HepG2 (cell line): Measurements from ENCODE around the gene ERFL. TPM values are rescaled to one million over a fixed set of nuclear protein-coding genes. Genes with fewer than 3 reads are reported as not detected.

Source experiments
- ASH2L ChIP-seq: fragments of 300-600, 200-600 bp; sonication (generic); IDR thresholded peaks from 2 replicates; pipeline ENCODE4 v1.7.0; 2017; ENCODE audit warnings: low read depth, mild to moderate bottlenecking, moderate library complexity, mixed read lengths, low read length; ENCODE audit not compliant: insufficient read length
- CBX5 ChIP-seq: sonication (generic); formaldehyde crosslinking; IDR thresholded peaks from 2 replicates; pipeline ENCODE4 v1.4.0; 2020; ENCODE audit warnings: missing genetic modification reagents, borderline replicate concordance
- JUND ChIP-seq: sonication (generic); formaldehyde crosslinking; IDR thresholded peaks from 2 replicates; pipeline ENCODE4 v1.8.0; 2022; ENCODE audit warnings: mild to moderate bottlenecking, missing genetic modification reagents
- KDM1A ChIP-seq: IDR thresholded peaks from 2 replicates; pipeline ENCODE4 v1.6.1; 2016; ENCODE audit warnings: missing compliant biosample characterization
- MAZ ChIP-seq, 2 experiments: sonication (generic) in 1 of 2; formaldehyde crosslinking in 1 of 2; IDR thresholded peaks; 2 replicates each; pipeline versions ENCODE4 v1.5.0 to v1.6.1; 2012 to 2020; ENCODE audit warnings: low read depth in 2 of 2, mild to moderate bottlenecking in 2 of 2, borderline replicate concordance in 1 of 2, improper control_type of control experiment in 1 of 2, low read length in 1 of 2, missing genetic modification reagents in 1 of 2, moderate library complexity in 1 of 2
- MTF2 ChIP-seq: sonication (generic); formaldehyde crosslinking; IDR thresholded peaks from 2 replicates; pipeline ENCODE4 v1.5.0; 2020; ENCODE audit warnings: missing genetic modification reagents, borderline replicate concordance
- NONO ChIP-seq, 2 experiments: fragments of 450-650 bp in 1 of 2; sonication (generic) in 1 of 2; formaldehyde crosslinking in 1 of 2; IDR thresholded peaks in 1 of 2; conservative IDR thresholded peaks in 1 of 2; 2 replicates each; pipeline versions ENCODE4 v1.6.1 to v1.8.0; 2017 to 2022; ENCODE audit warnings: mild to moderate bottlenecking in 1 of 2, missing genetic modification reagents in 1 of 2, moderate library complexity in 1 of 2
- PRPF4 ChIP-seq: fragments of 200-400 bp; formaldehyde crosslinking; IDR thresholded peaks from 2 replicates; pipeline ENCODE4 v1.6.1; 2016; ENCODE audit warnings: low read length, low read depth; ENCODE audit not compliant: poor library complexity, severe bottlenecking
- ZBTB37 ChIP-seq: sonication (generic); formaldehyde crosslinking; IDR thresholded peaks from 2 replicates; pipeline ENCODE4 v1.4.0; 2020; ENCODE audit warnings: mild to moderate bottlenecking, missing genetic modification reagents
- ZNF510 ChIP-seq: sonication (generic); formaldehyde crosslinking; IDR thresholded peaks from 2 replicates; pipeline ENCODE4 v1.4.0; 2020; ENCODE audit warnings: low read depth, mild to moderate bottlenecking, missing genetic modification reagents
- ZNF724P ChIP-seq: sonication (generic); formaldehyde crosslinking; IDR thresholded peaks from 2 replicates; pipeline ENCODE4 v1.8.0; 2022; ENCODE audit warnings: missing genetic modification reagents, borderline replicate concordance
- ZSCAN5A ChIP-seq: sonication (generic); formaldehyde crosslinking; IDR thresholded peaks from 2 replicates; pipeline ENCODE4 v1.8.0; 2022; ENCODE audit warnings: mild to moderate bottlenecking, missing genetic modification reagents, borderline replicate concordance
- polyA plus RNA-seq, 8 experiments: library from polyadenylated mRNA; depleted of rRNA in 3 of 8; stranded (reverse) in 7 of 8; unstranded in 1 of 8; fragments of >200 nt; fragmentation: Illumina TruSeq in 4 of 8; extraction: Trizol in 4 of 8; gene quantifications; 2 replicates each; pipeline versions ENCODE4 v1.2.1 to v1.2.3, GENCODE V29; 2011 to 2016; ENCODE audit warnings: low read depth in 4 of 8, missing spikeins in 1 of 8, mixed read lengths in 1 of 8; ENCODE audit not compliant: insufficient read depth in 1 of 8
- total RNA-seq, 5 experiments: library from RNA; depleted of rRNA; stranded (reverse); fragments of >200 nt; fragmentation: Illumina TruSeq; extraction: Trizol; gene quantifications; 2 replicates each; pipeline ENCODE4 v1.2.3, GENCODE V29; 2016; ENCODE audit warnings: low read depth in 1 of 5
- TF ChIP-seq, protein P1 (sequence below): IDR thresholded peaks from 2 replicates; pipeline ENCODE4 v1.6.1; 2016; ENCODE audit warnings: mild to moderate bottlenecking, missing biosample characterization, missing genetic modification reagents
- TF ChIP-seq, protein P2 (sequence below): sonication (generic); formaldehyde crosslinking; IDR thresholded peaks from 2 replicates; pipeline ENCODE4 v1.4.0; 2020; ENCODE audit warnings: missing genetic modification reagents
- TF ChIP-seq, protein P3 (sequence below): sonication (generic); formaldehyde crosslinking; IDR thresholded peaks from 2 replicates; pipeline ENCODE4 v1.4.0; 2020; ENCODE audit warnings: missing genetic modification reagents, borderline replicate concordance

ERFL gene
- total and polyA plus RNA-seq, 2 of the 13 experiments (the other 11 are each of a cell fraction or from before 2014, with no cell fraction given): not detected

GRCh38 chr19:41904118-41904870 lies 24.0 kb downstream of the ERFL start (continued):
- TF ChIP-seq, protein P1, sequence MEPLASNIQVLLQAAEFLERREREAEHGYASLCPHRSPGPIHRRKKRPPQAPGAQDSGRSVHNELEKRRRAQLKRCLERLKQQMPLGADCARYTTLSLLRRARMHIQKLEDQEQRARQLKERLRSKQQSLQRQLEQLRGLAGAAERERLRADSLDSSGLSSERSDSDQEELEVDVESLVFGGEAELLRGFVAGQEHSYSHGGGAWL (CRISPR knock-in tag): no peak
- no peak for TF ChIP-seq NONO (IDR thresholded peaks at IDR 0.05)
- peak; percentile 40; the same call in 1 of the 2 replicates for TF ChIP-seq NONO (CRISPR knock-in tag; conservative IDR thresholded peaks at IDR 0.05)
- TF ChIP-seq, protein P2, sequence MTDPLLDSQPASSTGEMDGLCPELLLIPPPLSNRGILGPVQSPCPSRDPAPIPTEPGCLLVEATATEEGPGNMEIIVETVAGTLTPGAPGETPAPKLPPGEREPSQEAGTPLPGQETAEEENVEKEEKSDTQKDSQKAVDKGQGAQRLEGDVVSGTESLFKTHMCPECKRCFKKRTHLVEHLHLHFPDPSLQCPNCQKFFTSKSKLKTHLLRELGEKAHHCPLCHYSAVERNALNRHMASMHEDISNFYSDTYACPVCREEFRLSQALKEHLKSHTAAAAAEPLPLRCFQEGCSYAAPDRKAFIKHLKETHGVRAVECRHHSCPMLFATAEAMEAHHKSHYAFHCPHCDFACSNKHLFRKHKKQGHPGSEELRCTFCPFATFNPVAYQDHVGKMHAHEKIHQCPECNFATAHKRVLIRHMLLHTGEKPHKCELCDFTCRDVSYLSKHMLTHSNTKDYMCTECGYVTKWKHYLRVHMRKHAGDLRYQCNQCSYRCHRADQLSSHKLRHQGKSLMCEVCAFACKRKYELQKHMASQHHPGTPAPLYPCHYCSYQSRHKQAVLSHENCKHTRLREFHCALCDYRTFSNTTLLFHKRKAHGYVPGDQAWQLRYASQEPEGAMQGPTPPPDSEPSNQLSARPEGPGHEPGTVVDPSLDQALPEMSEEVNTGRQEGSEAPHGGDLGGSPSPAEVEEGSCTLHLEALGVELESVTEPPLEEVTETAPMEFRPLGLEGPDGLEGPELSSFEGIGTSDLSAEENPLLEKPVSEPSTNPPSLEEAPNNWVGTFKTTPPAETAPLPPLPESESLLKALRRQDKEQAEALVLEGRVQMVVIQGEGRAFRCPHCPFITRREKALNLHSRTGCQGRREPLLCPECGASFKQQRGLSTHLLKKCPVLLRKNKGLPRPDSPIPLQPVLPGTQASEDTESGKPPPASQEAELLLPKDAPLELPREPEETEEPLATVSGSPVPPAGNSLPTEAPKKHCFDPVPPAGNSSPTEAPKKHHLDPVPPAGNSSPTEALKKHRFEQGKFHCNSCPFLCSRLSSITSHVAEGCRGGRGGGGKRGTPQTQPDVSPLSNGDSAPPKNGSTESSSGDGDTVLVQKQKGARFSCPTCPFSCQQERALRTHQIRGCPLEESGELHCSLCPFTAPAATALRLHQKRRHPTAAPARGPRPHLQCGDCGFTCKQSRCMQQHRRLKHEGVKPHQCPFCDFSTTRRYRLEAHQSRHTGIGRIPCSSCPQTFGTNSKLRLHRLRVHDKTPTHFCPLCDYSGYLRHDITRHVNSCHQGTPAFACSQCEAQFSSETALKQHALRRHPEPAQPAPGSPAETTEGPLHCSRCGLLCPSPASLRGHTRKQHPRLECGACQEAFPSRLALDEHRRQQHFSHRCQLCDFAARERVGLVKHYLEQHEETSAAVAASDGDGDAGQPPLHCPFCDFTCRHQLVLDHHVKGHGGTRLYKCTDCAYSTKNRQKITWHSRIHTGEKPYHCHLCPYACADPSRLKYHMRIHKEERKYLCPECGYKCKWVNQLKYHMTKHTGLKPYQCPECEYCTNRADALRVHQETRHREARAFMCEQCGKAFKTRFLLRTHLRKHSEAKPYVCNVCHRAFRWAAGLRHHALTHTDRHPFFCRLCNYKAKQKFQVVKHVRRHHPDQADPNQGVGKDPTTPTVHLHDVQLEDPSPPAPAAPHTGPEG (CRISPR knock-in tag): no peak
- TF ChIP-seq JUND: no peak
- TF ChIP-seq MTF2 (CRISPR knock-in tag): no peak
- TF ChIP-seq, protein P3, sequence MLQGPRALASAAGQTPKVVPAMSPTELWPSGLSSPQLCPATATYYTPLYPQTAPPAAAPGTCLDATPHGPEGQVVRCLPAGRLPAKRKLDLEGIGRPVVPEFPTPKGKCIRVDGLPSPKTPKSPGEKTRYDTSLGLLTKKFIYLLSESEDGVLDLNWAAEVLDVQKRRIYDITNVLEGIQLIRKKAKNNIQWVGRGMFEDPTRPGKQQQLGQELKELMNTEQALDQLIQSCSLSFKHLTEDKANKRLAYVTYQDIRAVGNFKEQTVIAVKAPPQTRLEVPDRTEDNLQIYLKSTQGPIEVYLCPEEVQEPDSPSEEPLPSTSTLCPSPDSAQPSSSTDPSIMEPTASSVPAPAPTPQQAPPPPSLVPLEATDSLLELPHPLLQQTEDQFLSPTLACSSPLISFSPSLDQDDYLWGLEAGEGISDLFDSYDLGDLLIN (CRISPR knock-in tag): no peak
- TF ChIP-seq ZNF724P (CRISPR knock-in tag): no peak
- TF ChIP-seq ASH2L: no peak
- TF ChIP-seq CBX5 (CRISPR knock-in tag): peak; percentile 21; the same call in 1 of the 2 replicates
- TF ChIP-seq KDM1A (CRISPR knock-in tag): no peak
- TF ChIP-seq MAZ (IDR thresholded peaks at IDR 0.05; ENCODE audit: borderline replicate concordance, low read depth, low read length): no peak
- peak; percentile 72; the same call in 1 of the 2 replicates for TF ChIP-seq MAZ (CRISPR knock-in tag; IDR thresholded peaks at IDR 0.05; ENCODE audit: low read depth)
- TF ChIP-seq ZBTB37: no peak
- TF ChIP-seq ZNF510 (CRISPR knock-in tag): no peak
- TF ChIP-seq PRPF4: no peak
- no peak for TF ChIP-seq ZSCAN5A
